SK-N-SH treated with all-trans-retinoic acid at 6 μM for 48 hours (cell line): ENCODE measurements around the gene TBC1D16.

Experiments
- CSRNP3 ChIP-seq: fragments of 250-450 bp; sonication (Bioruptor Pico); IDR thresholded peaks from 2 replicates; pipeline ENCODE4 v1.5.1; 2021; ENCODE audit warnings: mild to moderate bottlenecking, moderate library complexity
- RARB ChIP-seq: fragments of 250-450 bp; sonication (Bioruptor Pico); IDR thresholded peaks from 2 replicates; pipeline ENCODE4 v1.8.0; 2021; ENCODE audit warnings: mild to moderate bottlenecking, moderate library complexity
- ZFP3 ChIP-seq: fragments of 250-450 bp; sonication (Bioruptor Pico); IDR thresholded peaks from 2 replicates; pipeline ENCODE4 v1.5.0; 2020; ENCODE audit warnings: mild to moderate bottlenecking, moderate library complexity
- ZNF8 ChIP-seq: fragments of 450-650 bp; formaldehyde crosslinking; IDR thresholded peaks from 2 replicates; pipeline ENCODE4 v1.5.0; 2020; ENCODE audit warnings: mild to moderate bottlenecking, moderate library complexity

GRCh38 chr17:79984877-79985276, 50.8 kb downstream of the TBC1D16 start:
- TF ChIP-seq CSRNP3, result no peak
- no peak for TF ChIP-seq RARB (CRISPR knock-in tag)
- no peak for TF ChIP-seq ZNF8 (CRISPR knock-in tag)
- no peak for TF ChIP-seq ZFP3
